Stimulated activated naive CD4-positive, alpha-beta T cell (primary cell): ENCODE measurements around the gene HNF1B.

Source experiments
- DNase-seq, 6 experiments: peaks; one replicate each; lab custom pipeline; 2025; lab: John Stamatoyannopoulos, UW

Gene HNF1B

GRCh38 chr17:37735165-37735564, 9.7 kb downstream of the HNF1B start:
- no peak for DNase-seq

GRCh38 chr17:37732316-37732715, 12.5 kb downstream of the HNF1B start:
- no peak for DNase-seq

GRCh38 chr17:37731056-37731455, 13.8 kb downstream of the HNF1B start:
- DNase-seq = no peak

GRCh38 chr17:37729905-37730304, 15.0 kb downstream of the HNF1B start:
- DNase-seq = no peak

GRCh38 chr17:37726891-37727675, 17.8 kb downstream of the HNF1B start:
- DNase-seq = no peak

- DNase-seq = no peak
These were observed 18.6 kb downstream of the HNF1B start for GRCh38 chr17:37726248-37726647.

- DNase-seq = no peak
These were observed 19.2 kb downstream of the HNF1B start for GRCh38 chr17:37725601-37726146.

- DNase-seq = no peak
These were observed 19.8 kb downstream of the HNF1B start for GRCh38 chr17:37725021-37725595.

- no peak for DNase-seq
These were observed 23.9 kb downstream of the HNF1B start for GRCh38 chr17:37720989-37721388.

- DNase-seq = no peak
These were observed 25.0 kb downstream of the HNF1B start for GRCh38 chr17:37719866-37720265.

GRCh38 chr17:37718324-37719048, 26.4 kb downstream of the HNF1B start:
- DNase-seq = no peak

GRCh38 chr17:37717627-37718323, 27.1 kb downstream of the HNF1B start:
- DNase-seq = no peak

GRCh38 chr17:37714897-37715296, 30.0 kb downstream of the HNF1B start:
- no peak for DNase-seq

GRCh38 chr17:37713624-37714023, 31.2 kb downstream of the HNF1B start:
- DNase-seq = no peak

- no peak for DNase-seq
These were observed 31.8 kb downstream of the HNF1B start for GRCh38 chr17:37713028-37713431.

- no peak for DNase-seq
These were observed 33.7 kb downstream of the HNF1B start for GRCh38 chr17:37711113-37711512.

- no peak for DNase-seq
These were observed 34.4 kb downstream of the HNF1B start for GRCh38 chr17:37710344-37710886.

GRCh38 chr17:37708616-37709212, 36.1 kb downstream of the HNF1B start:
- DNase-seq = no peak

- DNase-seq = no peak
These were observed 36.7 kb downstream of the HNF1B start for GRCh38 chr17:37708008-37708615.

GRCh38 chr17:37706446-37706845, 38.4 kb downstream of the HNF1B start:
- no peak for DNase-seq

GRCh38 chr17:37702598-37702997, 42.3 kb downstream of the HNF1B start:
- DNase-seq = no peak
